KBM-7 (cell line): Measurements from ENCODE around the gene DAAM1.

Experiments
- DNase-seq: peaks from one replicate; pipeline ENCODE4 v3.0.0-alpha.2; 2015
- in situ Hi-C: fragments of 300-500 bp; cut with MboI; formaldehyde crosslinking; loops from 2 replicates; pipeline ENCODE4 v1.14.3; 2020; ENCODE audit warnings: low sequenced_read_pairs, low pct_unique_long_range_greater_than_20kb, mixed read lengths

The DAAM1 gene

DNA sequence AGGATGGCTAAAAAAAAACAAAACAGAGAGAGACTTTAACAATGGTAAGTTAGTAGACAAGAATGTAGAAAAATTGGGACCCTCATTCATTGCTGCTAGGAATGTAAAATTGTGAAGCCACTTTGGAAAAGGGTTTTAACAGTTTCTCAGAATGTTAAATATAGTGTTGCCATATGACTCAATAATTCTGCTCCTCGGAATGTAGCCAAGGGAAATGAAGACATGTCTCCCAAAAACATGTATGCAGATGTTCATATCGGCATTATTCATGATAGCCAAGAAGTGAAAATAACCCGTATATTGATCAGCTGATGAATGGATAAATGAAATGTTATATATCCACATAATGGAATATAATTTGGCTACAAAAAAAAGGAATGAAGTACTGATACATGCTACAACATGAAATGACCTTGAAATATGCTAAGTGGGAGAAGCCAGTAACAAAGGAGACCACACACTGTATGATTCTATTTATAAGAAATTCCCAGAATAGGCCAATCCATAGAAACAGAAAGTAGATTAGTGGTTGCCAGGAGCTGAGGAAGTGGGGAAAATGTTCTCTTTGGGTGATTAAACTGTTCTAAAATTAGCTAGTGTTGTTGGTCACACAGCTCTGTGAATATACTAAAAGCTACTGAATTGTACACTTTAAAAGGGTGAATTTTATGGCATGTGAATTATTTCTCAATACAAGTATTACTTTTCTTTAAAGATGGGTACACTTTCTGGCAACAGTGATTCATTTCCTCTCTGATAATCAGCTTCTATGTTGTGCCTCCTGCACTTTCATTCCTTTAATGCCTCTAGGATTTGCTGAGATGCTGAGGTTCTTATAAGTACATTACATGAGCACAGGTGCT is 132.5 kb downstream of the DAAM1 start:
- in situ Hi-C loops = no loop called here
- DNase-seq = peak; percentile 27

- no peak for DNase-seq
- in situ Hi-C loops = no loop called here
Observed at GRCh38 chr14:59321626-59321949, 133.1 kb downstream of the DAAM1 start.

DNA sequence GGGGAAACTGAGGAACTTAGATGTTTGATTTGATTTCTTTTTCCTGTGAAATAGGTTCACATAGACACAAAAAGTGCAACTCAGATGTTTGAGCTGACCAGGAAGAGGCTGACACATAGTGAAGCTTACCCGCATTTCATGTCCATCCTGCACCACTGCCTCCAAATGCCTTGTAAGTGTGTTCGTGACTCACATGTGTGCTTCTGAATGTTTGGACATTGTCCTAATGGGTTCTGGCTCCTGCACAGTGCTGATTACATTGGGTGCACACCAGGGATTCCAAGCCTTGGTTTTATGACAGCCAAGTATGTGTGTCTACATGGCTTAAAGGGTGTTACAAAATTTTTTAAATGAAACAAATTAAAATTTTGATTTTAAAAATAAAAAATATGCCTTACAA is 137.4 kb downstream of the DAAM1 start:
- no peak for DNase-seq
- in situ Hi-C loops = no loop called here

GRCh38 chr14:59328454-59328853 is 140.0 kb downstream of the DAAM1 start:
- no peak for DNase-seq
- in situ Hi-C loops = no loop called here

GRCh38 chr14:59330455-59330854 is 142.0 kb downstream of the DAAM1 start:
- no peak for DNase-seq
- in situ Hi-C loops = no loop called here

GRCh38 chr14:59331217-59331616 is 142.8 kb downstream of the DAAM1 start:
- no peak for DNase-seq
- in situ Hi-C loops = no loop called here

DNA sequence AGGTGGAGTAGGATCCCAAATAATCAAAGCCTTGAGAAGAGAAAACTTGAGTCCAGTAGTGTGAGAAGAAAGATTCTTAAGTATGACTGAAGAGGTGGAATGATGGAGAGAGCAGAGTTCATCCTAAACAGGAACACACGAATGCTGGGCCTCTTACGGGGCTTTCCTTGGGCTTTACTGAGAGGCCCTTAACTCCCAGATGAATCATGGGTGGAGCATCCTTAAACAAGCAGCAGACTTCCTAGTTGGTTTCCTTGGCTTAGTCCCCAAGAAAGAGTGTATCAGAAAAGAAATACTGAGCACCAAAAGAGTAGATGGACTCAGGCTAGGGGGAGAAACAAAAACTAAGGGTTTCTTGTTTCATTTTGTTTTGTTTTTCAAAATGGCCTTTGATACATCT is 144.3 kb downstream of the DAAM1 start:
- DNase-seq = no peak
- in situ Hi-C loops = no loop called here

- in situ Hi-C loops = no loop called here
- no peak for DNase-seq
Observed at GRCh38 chr14:59333235-59333634, 144.8 kb downstream of the DAAM1 start.

DNA sequence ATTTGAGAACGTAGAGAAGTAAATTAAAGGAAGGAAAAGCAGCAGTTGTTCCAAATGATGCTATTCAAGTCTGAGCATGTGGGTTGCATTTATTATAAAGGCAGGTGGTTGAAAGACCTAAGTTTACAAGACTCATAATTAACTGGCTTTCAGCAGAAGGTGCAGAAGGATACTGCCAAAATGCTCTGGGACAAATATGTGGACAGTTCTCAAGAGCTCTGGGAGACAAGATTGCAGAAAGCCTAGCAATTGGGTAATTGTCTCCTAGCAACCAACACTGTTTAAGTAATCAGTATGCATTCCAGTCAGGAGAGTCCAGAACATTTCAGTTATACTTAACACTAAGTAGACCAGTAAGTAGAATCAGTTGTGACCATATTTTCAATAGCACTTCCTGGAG is 145.2 kb downstream of the DAAM1 start:
- in situ Hi-C loops = no loop called here
- DNase-seq = no peak

DNA sequence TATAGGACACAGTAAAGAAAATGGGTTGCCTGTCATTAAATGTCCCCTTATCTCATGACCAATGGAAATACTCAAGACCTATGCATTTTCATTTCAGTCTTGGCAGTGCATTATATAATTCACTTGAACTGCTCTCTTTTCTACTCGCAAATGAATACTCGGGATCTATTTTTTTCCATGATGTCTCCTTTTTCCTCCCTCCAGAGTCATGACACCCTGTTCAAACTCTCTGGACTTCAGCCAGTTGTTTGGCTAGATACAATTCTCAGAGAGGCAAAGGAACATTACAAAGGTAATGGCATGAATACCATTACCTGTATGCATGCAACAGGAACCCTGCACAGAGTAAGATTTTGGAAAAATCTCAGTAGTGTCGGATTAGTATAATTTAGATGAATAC is 145.8 kb downstream of the DAAM1 start:
- in situ Hi-C loops = no loop called here
- DNase-seq = no peak

DNA sequence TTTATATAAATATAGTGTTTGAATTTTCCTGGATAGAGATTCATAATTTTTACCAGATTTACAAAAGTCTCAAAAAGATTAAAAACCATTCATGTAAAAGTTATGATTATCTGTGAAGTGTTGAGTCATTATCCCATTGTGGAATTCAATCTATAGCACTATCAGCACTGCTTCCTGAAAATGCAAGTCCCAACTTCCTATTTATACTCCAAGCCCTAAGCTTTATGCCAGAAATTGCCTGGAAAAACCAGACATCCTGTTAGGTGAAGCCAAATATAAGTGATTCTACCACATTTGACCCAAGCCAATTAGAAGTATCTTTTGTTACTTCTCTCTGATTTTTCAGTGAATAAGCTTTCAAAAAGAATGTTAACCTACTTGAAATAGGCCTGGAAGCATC is 147.6 kb downstream of the DAAM1 start:
- in situ Hi-C loops = no loop called here
- no peak for DNase-seq

GRCh38 chr14:59336706-59337105 is 148.2 kb downstream of the DAAM1 start:
- in situ Hi-C loops = no loop called here
- no peak for DNase-seq

DNA sequence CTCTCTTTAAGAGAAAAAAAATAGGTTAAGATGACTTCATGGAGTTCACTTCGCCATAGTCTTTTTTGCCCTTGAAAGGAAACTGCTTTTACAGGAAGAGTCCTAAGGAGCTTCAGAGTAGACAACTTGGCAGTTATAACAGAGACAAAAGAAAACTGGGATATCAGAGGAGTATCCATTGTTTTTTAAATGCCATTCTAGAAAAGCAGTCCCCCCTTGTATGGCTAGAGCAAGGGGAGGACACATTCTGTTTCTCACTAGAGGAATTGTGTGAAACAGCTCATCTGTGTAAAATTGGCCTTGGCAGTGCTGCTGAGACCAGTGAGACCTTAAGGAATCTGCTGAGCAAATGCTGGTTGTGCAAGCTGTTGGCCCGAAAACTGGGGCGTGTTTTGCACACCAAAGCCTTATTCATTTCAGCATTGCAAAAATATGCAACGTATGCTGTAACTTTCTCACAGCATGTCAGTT is 148.7 kb downstream of the DAAM1 start:
- no peak for DNase-seq
- in situ Hi-C loops = no loop called here

DNA sequence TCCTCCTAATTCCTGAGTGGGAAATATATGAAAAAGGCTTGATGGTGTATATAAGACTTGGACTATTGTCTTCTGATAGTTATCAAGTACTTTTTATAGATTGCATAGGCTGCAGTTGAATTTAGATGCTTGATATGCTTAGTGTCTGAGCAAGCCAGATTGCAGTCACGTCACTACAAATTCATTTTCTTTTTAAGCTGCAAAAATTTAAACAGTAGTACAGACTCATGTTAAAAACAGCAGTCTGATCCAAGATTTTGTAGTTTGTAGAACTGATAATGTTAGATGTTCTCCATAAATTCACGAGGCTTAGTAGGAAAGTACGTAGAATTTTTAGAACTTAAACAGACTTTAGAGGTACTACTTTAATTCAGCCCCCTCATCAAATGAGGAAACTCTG is 150.3 kb downstream of the DAAM1 start:
- DNase-seq = no peak
- in situ Hi-C loops = no loop called here

- DNase-seq = no peak
- in situ Hi-C loops = no loop called here
Observed at GRCh38 chr14:59339524-59340330, 151.3 kb downstream of the DAAM1 start.

GRCh38 chr14:59341858-59342477 is 153.5 kb downstream of the DAAM1 start:
- in situ Hi-C loops = no loop called here

DNA sequence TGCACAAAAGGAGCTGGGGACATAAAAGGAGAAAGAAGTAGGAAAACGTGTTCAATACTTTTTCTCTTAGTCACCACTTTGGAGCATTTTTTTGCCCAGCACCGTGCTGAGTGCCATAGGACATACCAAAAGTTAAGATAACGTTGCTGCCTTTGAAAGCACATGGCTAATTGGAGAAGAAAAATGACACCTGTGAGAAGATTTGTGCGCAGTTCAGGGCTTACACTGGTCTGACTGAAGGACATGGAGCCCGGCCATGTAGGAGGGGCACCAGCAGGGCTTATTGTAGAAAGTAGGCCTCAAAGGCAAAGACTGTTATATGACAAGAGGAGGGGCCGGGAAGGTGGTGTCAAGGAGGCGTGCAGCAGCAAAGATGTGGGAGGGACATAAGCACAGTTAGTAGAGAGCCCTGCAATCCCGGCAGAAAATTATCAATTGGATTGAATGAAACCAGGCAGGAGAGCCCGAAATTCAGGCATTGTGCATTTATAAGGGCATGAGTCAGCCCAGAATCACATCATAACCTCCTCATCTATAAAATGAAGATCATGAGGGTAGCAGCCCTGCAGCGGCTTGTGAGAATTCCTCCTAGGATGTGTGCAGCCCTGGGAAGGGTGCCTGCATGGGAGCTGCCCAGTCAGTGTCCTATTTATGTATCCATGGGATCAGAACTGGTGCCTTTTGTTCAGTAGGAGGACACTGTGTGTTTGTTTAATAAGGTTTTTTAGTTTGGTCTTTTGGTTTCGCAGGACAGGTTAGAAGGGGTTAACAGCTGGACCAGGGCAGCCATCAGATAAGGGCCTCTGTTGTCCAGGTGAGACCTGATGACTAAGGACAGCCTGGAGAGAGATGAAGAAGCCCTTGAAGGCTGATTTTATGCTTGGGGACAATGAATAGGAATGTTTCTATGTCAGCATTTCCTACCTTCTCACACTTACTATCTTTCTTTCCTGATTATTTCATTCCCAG is 154.3 kb downstream of the DAAM1 start:
- no peak for DNase-seq
- in situ Hi-C loops = no loop called here

More at GRCh38 chr14:59341858-59342477, 153.5 kb downstream of the DAAM1 start:
- no peak for DNase-seq

DNA sequence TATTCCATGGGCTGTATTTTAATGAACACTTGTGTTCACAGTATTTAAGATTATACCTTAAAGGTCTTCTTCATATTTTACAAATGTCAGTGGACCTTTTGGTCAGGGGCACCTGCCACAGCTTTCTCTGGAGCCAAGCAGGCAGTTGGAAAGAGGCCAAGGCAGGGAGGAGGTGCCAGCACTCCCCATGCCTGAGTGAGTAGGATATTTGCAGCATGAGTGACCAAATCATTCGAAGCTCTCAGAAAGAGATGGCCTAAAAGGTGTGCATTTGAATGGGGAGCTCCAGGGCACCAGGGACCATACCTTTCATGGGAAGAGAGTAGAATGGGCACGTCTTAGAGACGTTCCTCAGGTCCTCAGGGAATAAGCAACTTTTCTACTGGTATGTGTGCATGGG is 155.1 kb downstream of the DAAM1 start:
- no peak for DNase-seq
- in situ Hi-C loops = no loop called here

- no peak for DNase-seq
Observed at GRCh38 chr14:59344016-59344415, 155.5 kb downstream of the DAAM1 start.

More at GRCh38 chr14:59344016-59344415, 155.5 kb downstream of the DAAM1 start:
- in situ Hi-C loops = no loop called here
